HepG2 (cell line): ENCODE data around the gene ANKRD11. TPM values are rescaled to one million over a fixed set of nuclear protein-coding genes. Genes with fewer than 3 reads are reported as not detected.
A peak's percentile ranks its signal among the peaks of the same experiment; 100 is the strongest.

Source experiments
- ARID4A ChIP-seq: sonication (generic); formaldehyde crosslinking; IDR thresholded peaks from 2 replicates; pipeline ENCODE4 v1.5.0; 2020; ENCODE audit warnings: mild to moderate bottlenecking, missing genetic modification reagents, borderline replicate concordance
- CSRNP2 ChIP-seq: sonication (generic); formaldehyde crosslinking; conservative IDR thresholded peaks from 2 replicates; pipeline ENCODE4 v1.8.0; 2022; ENCODE audit warnings: low read depth, missing genetic modification reagents
- DPF2 ChIP-seq: sonication (generic); formaldehyde crosslinking; IDR thresholded peaks from 2 replicates; pipeline ENCODE4 v1.4.0; 2020; ENCODE audit warnings: mild to moderate bottlenecking, low read depth, missing genetic modification reagents, borderline replicate concordance
- HINFP ChIP-seq: sonication (generic); formaldehyde crosslinking; IDR thresholded peaks from 2 replicates; pipeline ENCODE4 v1.4.0; 2020; ENCODE audit warnings: low read depth, mild to moderate bottlenecking, missing genetic modification reagents
- HOXA7 ChIP-seq: sonication (generic); formaldehyde crosslinking; IDR thresholded peaks from 2 replicates; pipeline ENCODE4 v1.8.1; 2022; ENCODE audit warnings: mild to moderate bottlenecking, missing genetic modification reagents, moderate library complexity
- ISL2 ChIP-seq: sonication (generic); formaldehyde crosslinking; IDR thresholded peaks from 2 replicates; pipeline ENCODE4 v1.5.0; 2020; ENCODE audit warnings: missing genetic modification reagents
- NFIC ChIP-seq: IDR thresholded peaks from 2 replicates; pipeline ENCODE4 v1.6.1; 2012; ENCODE audit warnings: mild to moderate bottlenecking, low read length, inconsistent platforms
- RBM22 ChIP-seq: fragments of 200-400 bp; formaldehyde crosslinking; optimal IDR thresholded peaks from 2 replicates; pipeline ENCODE3; 2017; ENCODE audit warnings: mild to moderate bottlenecking, low read length, moderate library complexity
- SMARCE1 ChIP-seq: fragments of 450-650 bp; IDR thresholded peaks from 2 replicates; pipeline ENCODE4 v1.6.1; 2017; ENCODE audit warnings: borderline replicate concordance
- TCF12 ChIP-seq, 2 experiments: fragments of 450-650 bp in 1 of 2; sonication (generic) in 1 of 2; formaldehyde crosslinking in 1 of 2; IDR thresholded peaks; 2 replicates each; pipeline versions ENCODE4 v1.6.1 to v1.8.0; 2017 to 2022; ENCODE audit warnings: antibody characterized with exemption in 1 of 2, mild to moderate bottlenecking in 1 of 2, missing genetic modification reagents in 1 of 2, moderate library complexity in 1 of 2
- TEAD3 ChIP-seq: optimal IDR thresholded peaks from 2 replicates; pipeline ENCODE3; 2016; ENCODE audit warnings: borderline replicate concordance
- THAP7 ChIP-seq: sonication (generic); formaldehyde crosslinking; IDR thresholded peaks from 2 replicates; pipeline ENCODE4 v1.8.1; 2023; ENCODE audit warnings: mild to moderate bottlenecking, missing genetic modification reagents
- ZNF260 ChIP-seq: sonication (generic); formaldehyde crosslinking; IDR thresholded peaks from 2 replicates; pipeline ENCODE4 v1.4.0; 2020; ENCODE audit warnings: missing genetic modification reagents, low read depth, mild to moderate bottlenecking, borderline replicate concordance
- ZNF383 ChIP-seq: sonication (generic); formaldehyde crosslinking; IDR thresholded peaks from 2 replicates; pipeline ENCODE4 v1.4.0; 2020; ENCODE audit warnings: missing genetic modification reagents, mild to moderate bottlenecking, borderline replicate concordance
- ZNF431 ChIP-seq: sonication (generic); formaldehyde crosslinking; IDR thresholded peaks from 2 replicates; pipeline ENCODE4 v1.9.0; 2022; ENCODE audit warnings: missing genetic modification reagents, low read depth, mild to moderate bottlenecking, borderline replicate concordance
- ZNF558 ChIP-seq: sonication (generic); formaldehyde crosslinking; IDR thresholded peaks from 2 replicates; pipeline ENCODE4 v1.9.0; 2022; ENCODE audit warnings: mild to moderate bottlenecking, missing genetic modification reagents, borderline replicate concordance
- ZNF644 ChIP-seq: IDR thresholded peaks from 2 replicates; pipeline ENCODE4 v1.6.1; 2016; ENCODE audit warnings: low read depth
- polyA plus RNA-seq, 8 experiments: library from polyadenylated mRNA; depleted of rRNA in 3 of 8; stranded (reverse) in 7 of 8; unstranded in 1 of 8; fragments of >200 nt; fragmentation: Illumina TruSeq in 4 of 8; extraction: Trizol in 4 of 8; gene quantifications; 2 replicates each; pipeline versions ENCODE4 v1.2.1 to v1.2.3, GENCODE V29; 2011 to 2016; ENCODE audit warnings: low read depth in 4 of 8, missing spikeins in 1 of 8, mixed read lengths in 1 of 8; ENCODE audit not compliant: insufficient read depth in 1 of 8
- total RNA-seq, 5 experiments: library from RNA; depleted of rRNA; stranded (reverse); fragments of >200 nt; fragmentation: Illumina TruSeq; extraction: Trizol; gene quantifications; 2 replicates each; pipeline ENCODE4 v1.2.3, GENCODE V29; 2016; ENCODE audit warnings: low read depth in 1 of 5
- TF ChIP-seq, protein P1 (sequence below): sonication (generic); formaldehyde crosslinking; IDR thresholded peaks from 2 replicates; pipeline ENCODE4 v1.4.0; 2020; ENCODE audit warnings: missing genetic modification reagents

Gene ANKRD11
- total and polyA plus RNA-seq, 2 of the 13 experiments (the other 11 are each of a cell fraction or from before 2014, with no cell fraction given), result 21.4 to 38.4 TPM

DNA sequence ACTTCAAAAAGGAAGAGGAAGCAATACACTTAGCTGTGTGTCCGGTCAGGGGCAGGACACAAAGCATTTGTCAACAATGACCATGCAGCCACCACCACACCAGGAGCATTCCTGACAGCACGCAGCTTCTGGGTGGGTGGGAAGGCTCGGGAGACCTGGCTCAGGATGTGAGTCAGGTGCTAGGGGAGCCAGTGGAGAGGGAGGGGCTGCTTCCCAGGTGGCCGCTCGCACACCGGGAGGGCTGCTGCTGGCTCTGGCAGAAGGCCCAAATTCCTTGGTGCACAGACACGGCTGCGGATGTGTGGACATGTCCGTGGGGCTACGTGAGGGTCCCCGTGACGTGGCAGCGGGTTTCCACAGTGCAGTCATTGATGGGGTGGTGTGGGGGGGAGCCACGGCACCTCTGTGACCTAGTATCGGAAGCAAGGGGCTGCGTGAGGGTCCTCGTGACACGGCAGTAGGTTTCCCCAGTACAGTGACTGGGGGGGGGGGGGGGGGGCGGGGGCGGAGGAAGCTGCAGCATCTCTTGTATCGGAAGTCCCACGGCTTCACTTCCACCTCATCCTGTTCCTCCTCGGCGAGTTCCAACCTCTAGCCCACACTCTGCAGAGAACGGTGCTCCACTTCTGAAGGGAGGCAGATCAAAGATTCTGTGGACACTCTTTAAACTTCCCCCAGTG is 160.0 kb downstream of the ANKRD11 start (continued):
- TF ChIP-seq ARID4A (CRISPR knock-in tag) (peak; percentile 81), NFIC (no peak; the same call in 1 of the 2 replicates), HINFP (CRISPR knock-in tag) (no peak), TEAD3 (CRISPR knock-in tag) (peak; percentile 92), ZNF260 (CRISPR knock-in tag) (no peak), ZNF644 (CRISPR knock-in tag) (no peak), ISL2 (CRISPR knock-in tag) (no peak), SMARCE1 (no peak), RBM22 (peak; percentile 53), ZNF431 (CRISPR knock-in tag) (no peak), DPF2 (CRISPR knock-in tag) (peak; percentile 59; the same call in 1 of the 2 replicates), CSRNP2 (CRISPR knock-in tag) (no peak), ZNF383 (no peak), THAP7 (no peak), ZNF558 (CRISPR knock-in tag) (no peak), TCF12 (IDR thresholded peaks at IDR 0.05) (no peak), TCF12 (CRISPR knock-in tag; IDR thresholded peaks at IDR 0.05) (no peak), HOXA7 (CRISPR knock-in tag) (no peak)
- TF ChIP-seq, protein P1, sequence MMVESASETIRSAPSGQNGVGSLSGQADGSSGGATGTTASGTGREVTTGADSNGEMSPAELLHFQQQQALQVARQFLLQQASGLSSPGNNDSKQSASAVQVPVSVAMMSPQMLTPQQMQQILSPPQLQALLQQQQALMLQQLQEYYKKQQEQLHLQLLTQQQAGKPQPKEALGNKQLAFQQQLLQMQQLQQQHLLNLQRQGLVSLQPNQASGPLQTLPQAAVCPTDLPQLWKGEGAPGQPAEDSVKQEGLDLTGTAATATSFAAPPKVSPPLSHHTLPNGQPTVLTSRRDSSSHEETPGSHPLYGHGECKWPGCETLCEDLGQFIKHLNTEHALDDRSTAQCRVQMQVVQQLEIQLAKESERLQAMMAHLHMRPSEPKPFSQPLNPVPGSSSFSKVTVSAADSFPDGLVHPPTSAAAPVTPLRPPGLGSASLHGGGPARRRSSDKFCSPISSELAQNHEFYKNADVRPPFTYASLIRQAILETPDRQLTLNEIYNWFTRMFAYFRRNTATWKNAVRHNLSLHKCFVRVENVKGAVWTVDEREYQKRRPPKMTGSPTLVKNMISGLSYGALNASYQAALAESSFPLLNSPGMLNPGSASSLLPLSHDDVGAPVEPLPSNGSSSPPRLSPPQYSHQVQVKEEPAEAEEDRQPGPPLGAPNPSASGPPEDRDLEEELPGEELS (CRISPR knock-in tag), result peak; percentile 93
